ENCODE data around the gene LMOD2. TPM values are rescaled to one million over a fixed set of nuclear protein-coding genes. Genes with fewer than 3 reads are reported as not detected.

LMOD2 gene
- total and polyA plus RNA-seq, 9 of the 15 experiments (the other 6 are each of a cell fraction or from before 2014, with no cell fraction given) = 0.04 TPM; not detected in 8

- TF ChIP-seq GMEB1 (CRISPR knock-in tag; IDR thresholded peaks at IDR 0.05) (peak; percentile 46), EP300 (IDR thresholded peaks at IDR 0.05; ENCODE audit: low read length) (peak; percentile 93), SREBF2 (CRISPR knock-in tag; IDR thresholded peaks at IDR 0.05) (no peak), GABPA (tag; conservative IDR thresholded peaks at IDR 0.05; ENCODE audit: low read depth) (peak; percentile 51), SAFB (IDR thresholded peaks at IDR 0.05; ENCODE audit: borderline replicate concordance, low read depth, low read length) (no peak), ZNF347 (CRISPR knock-in tag; IDR thresholded peaks at IDR 0.05; ENCODE audit: low read depth) (no peak), HDAC6 (IDR thresholded peaks at IDR 0.05; ENCODE audit: low read depth, low read length) (no peak), FOXP4 (CRISPR knock-in tag; IDR thresholded peaks at IDR 0.05; ENCODE audit: borderline replicate concordance) (no peak), MCM2 (IDR thresholded peaks at IDR 0.05; ENCODE audit: low read depth) (no peak), PKNOX1 (IDR thresholded peaks at IDR 0.05) (peak; percentile 95), CHD4 (IDR thresholded peaks at IDR 0.05; ENCODE audit: insufficient read depth, insufficient replicate concordance, low read depth, low read length, poor library complexity, severe bottlenecking) (no peak), HNRNPUL1 (IDR thresholded peaks at IDR 0.05; ENCODE audit: low read length) (no peak), ZNF174 (CRISPR knock-in tag; IDR thresholded peaks at IDR 0.05) (no peak), CTBP1 (IDR thresholded peaks at IDR 0.05; ENCODE audit: borderline replicate concordance) (peak; percentile 95), COPS2 (conservative IDR thresholded peaks at IDR 0.05) (no peak), ZBTB43 (CRISPR knock-in tag; IDR thresholded peaks at IDR 0.05) (no peak), MEF2D (tag; conservative IDR thresholded peaks at IDR 0.05; ENCODE audit: low read depth) (peak; percentile 95), MAFG (tag; conservative IDR thresholded peaks at IDR 0.05) (no peak), USF1 (CRISPR knock-in tag; IDR thresholded peaks at IDR 0.05) (no peak), CBX5 (IDR thresholded peaks at IDR 0.05; ENCODE audit: borderline replicate concordance, low read depth) (no peak), SOX6 (IDR thresholded peaks at IDR 0.05) (peak; percentile 94), XRCC5 (IDR thresholded peaks at IDR 0.05; ENCODE audit: low read depth, low read length) (no peak)
Observed at GRCh38 chr7:123608991-123609882, 46.4 kb upstream of the LMOD2 start (continued).
